Gastroesophageal sphincter (tissue), 4 donors: ENCODE measurements around the gene ANXA7. TPM values are rescaled to one million over a fixed set of nuclear protein-coding genes. Genes with fewer than 3 reads are reported as not detected.

Experiments used
- ATAC-seq: fragments of 150-250 bp; one replicate; pipeline ENCODE4 v1.9.1; 2016; ENCODE audit warnings: mild to moderate bottlenecking, moderate library complexity
- H3K27ac ChIP-seq, 4 donors: fragments of 200-600 bp; sonication (generic) in 3 of 4; 1 replicate in 3 of 4; 2 replicates in 1 of 4; pipeline ENCODE4 v1.5.1; 2016 to 2019
- H3K27me3 ChIP-seq: fragments of 200-600 bp; sonication (generic); one replicate; pipeline ENCODE4 v1.5.1; 2019
- H3K36me3 ChIP-seq, 2 donors: fragments of 200-600 bp; sonication (generic); one replicate each; pipeline ENCODE4 v1.5.1; 2019; ENCODE audit warnings: control low read depth in 1 of 2
- H3K4me1 ChIP-seq, 3 donors: fragments of 200-600 bp; sonication (generic); 1 replicate in 2 of 3; 2 replicates in 1 of 3; pipeline ENCODE4 v1.5.1; 2016 to 2019; ENCODE audit warnings: control low read depth in 2 of 3
- H3K4me3 ChIP-seq, 2 donors: fragments of 200-600 bp; sonication (generic); one replicate each; pipeline ENCODE4 v1.5.1; 2019; ENCODE audit warnings: mild to moderate bottlenecking in 1 of 2, moderate library complexity in 1 of 2
- H3K9me3 ChIP-seq, 3 donors: fragments of 200-600 bp; sonication (generic); one replicate each; pipeline ENCODE4 v1.5.1; 2017 to 2019; ENCODE audit warnings: control low read depth in 2 of 3
- EP300 ChIP-seq: sonication (generic); formaldehyde crosslinking; IDR thresholded peaks from one replicate; pipeline ENCODE4 v1.6.1; 2017; ENCODE audit warnings: antibody characterized with exemption, mild to moderate bottlenecking
- POLR2A ChIP-seq, 2 donors: fragments of 450-650 bp; IDR thresholded peaks; one replicate each; pipeline ENCODE4 v1.6.1; 2017; ENCODE audit warnings: antibody characterized with exemption in 2 of 2, mild to moderate bottlenecking in 2 of 2, moderate library complexity in 1 of 2
- POLR2AphosphoS5 ChIP-seq: sonication (generic); formaldehyde crosslinking; IDR thresholded peaks from one replicate; pipeline ENCODE4 v1.6.1; 2017; ENCODE audit warnings: antibody characterized with exemption
- whole genome bisulfite sequencing, 2 donors: methylation state at CpG; one replicate each; pipeline ENCODE4 v1.1.5; 2018; ENCODE audit warnings: low coverage in 1 of 2; 5-methylcytosine and 5-hydroxymethylcytosine counted together
- total RNA-seq, 4 donors: library from RNA; depleted of rRNA; stranded (reverse); fragments of >200 nt; gene quantifications; one replicate each; pipeline ENCODE4 v1.1.0, GENCODE V29; 2016
- TF ChIP-seq, protein P1 (sequence below), 4 experiments: fragments of 200-600 bp in 2 of 4; fragments of 450-650 bp in 2 of 4; sonication (generic) in 1 of 4; IDR thresholded peaks; one replicate each; pipeline ENCODE4 v1.5.1; 2017 to 2019; ENCODE audit warnings: antibody characterized with exemption in 4 of 4, mild to moderate bottlenecking in 2 of 4, moderate library complexity in 2 of 4

The ANXA7 gene
- total RNA-seq, 4 donors from 2014 or later: 119 to 144 (median 131) TPM

DNA sequence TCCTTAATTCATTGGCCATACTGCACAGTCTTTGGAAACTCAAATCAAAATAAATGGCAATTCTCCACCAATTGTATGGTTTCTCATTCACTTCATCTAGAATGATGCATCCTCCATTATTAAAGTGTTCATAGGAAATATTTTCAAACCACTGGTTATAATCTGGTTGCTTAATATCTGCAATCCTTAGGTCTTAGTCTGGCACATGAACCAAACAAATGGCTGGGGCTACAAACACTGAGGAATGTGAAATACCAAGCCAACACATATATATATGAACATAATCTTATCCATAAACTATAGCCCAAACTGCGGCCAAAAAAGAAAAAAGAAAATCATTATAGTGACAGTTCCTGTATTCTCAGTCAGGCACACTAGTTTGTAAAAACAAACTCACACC lies 25.2 kb upstream of the ANXA7 start:
- TF ChIP-seq, protein P1, sequence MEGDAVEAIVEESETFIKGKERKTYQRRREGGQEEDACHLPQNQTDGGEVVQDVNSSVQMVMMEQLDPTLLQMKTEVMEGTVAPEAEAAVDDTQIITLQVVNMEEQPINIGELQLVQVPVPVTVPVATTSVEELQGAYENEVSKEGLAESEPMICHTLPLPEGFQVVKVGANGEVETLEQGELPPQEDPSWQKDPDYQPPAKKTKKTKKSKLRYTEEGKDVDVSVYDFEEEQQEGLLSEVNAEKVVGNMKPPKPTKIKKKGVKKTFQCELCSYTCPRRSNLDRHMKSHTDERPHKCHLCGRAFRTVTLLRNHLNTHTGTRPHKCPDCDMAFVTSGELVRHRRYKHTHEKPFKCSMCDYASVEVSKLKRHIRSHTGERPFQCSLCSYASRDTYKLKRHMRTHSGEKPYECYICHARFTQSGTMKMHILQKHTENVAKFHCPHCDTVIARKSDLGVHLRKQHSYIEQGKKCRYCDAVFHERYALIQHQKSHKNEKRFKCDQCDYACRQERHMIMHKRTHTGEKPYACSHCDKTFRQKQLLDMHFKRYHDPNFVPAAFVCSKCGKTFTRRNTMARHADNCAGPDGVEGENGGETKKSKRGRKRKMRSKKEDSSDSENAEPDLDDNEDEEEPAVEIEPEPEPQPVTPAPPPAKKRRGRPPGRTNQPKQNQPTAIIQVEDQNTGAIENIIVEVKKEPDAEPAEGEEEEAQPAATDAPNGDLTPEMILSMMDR (IDR thresholded peaks at IDR 0.05): no peak
- TF ChIP-seq POLR2A (IDR thresholded peaks at IDR 0.05): no peak
- TF ChIP-seq POLR2AphosphoS5: no peak
- TF ChIP-seq EP300: no peak
- no peak for ATAC-seq
- H3K4me3 ChIP-seq: no peak overlapping the region
- H3K9me3 ChIP-seq: no peaks in the 10 kb centered on the region
- no peak overlapping the region for H3K27ac ChIP-seq
- H3K27me3 ChIP-seq: no peaks in the 10 kb centered on the region
- 67 to 91% methylated on average over 1 of the region's 1 CpG for WGBS, 2 donors
- H3K36me3 ChIP-seq: peaks cover 0 to 44% of the 10 kb centered on the region in 2 donors
- H3K4me1 ChIP-seq: peaks cover 0 to 14% (median 2%) of the 10 kb centered on the region in 3 donors

DNA sequence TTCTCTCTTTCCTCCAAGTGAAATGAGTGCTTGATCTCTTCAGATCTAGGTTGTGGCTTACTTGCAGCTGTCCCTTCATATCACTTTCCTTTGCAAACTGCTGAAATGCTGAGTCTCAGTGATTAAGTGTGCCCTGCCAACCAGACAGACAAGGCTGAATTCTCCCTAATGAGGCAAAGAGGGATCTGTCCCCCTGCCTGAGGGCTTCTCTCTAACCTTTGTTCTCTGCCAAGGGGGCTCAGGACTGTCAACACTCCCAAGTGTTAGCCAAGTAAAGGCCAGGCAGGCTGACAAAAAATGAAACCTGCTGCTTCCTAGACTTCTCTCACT lies 19.6 kb upstream of the ANXA7 start, which contains the start of gene MSS51:
Gene MSS51 (minus strand): TSS at position 24 of the 330 bp plus-strand sequence. CDS start 5,277 bp downstream, outside the sequence.
- no peak for ATAC-seq

DNA sequence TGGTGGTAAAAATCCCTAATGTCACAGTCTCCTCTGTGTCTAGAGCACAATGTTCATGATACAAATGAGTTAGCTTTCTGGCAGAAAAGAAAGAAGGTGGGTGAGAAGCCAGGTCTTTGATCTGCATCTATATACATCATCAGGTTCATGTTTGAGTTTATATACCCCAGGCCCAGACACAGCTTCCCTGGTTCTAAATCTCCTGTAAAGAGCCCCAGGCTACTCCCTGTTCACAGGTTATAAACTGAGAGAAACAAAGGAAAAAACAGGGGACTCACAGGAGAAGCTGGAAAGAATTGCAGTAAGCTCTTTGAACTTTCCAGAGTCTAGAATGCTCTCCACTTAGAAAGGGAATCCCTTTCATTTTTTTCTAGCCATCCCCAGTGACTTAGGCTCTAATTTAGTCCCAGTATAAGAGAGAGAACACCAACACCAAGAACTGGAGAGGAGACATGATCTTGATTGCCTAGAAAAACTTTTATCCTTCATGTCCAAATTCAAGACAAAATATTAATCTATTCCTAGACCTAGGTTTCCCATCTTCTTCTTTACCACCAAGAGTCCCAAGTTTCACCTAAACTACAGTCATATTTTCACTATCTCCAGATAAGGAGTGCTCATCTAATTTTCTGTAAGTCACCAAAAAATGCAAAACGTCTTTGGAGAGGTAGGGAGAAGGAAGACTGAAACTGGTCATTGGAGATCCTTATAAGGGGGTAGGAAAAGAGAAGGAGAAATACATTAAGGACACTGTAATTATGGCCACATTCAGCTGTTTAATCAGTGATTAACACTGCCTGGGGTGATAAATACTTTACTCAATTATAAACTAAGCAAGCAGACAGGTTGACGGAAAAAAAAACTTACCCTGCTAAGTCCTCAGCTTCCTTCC lies 19.0 kb upstream of the ANXA7 start:
- WGBS, 2 donors: 54 to 59% methylated on average over 2 of the region's 2 CpGs
- no peak for ATAC-seq
- no peak overlapping the region for H3K27ac ChIP-seq
- H3K36me3 ChIP-seq: peaks cover 0 to 58% of the 10 kb centered on the region in 2 donors
- H3K27me3 ChIP-seq: no peaks in the 10 kb centered on the region
- H3K4me1 ChIP-seq: no peaks in the 10 kb centered on the region
- no peak overlapping the region for H3K4me3 ChIP-seq
- TF ChIP-seq POLR2AphosphoS5 (no peak), POLR2A (IDR thresholded peaks at IDR 0.05) (no peak), EP300 (no peak)
- TF ChIP-seq, protein P1 (IDR thresholded peaks at IDR 0.05): no peak
- no peaks in the 10 kb centered on the region for H3K9me3 ChIP-seq

More for the DNA sequence above, 19.6 kb upstream of the ANXA7 start, which contains the start of gene MSS51:
- Histone ChIP-seq H3K9me3 (no peaks in the 10 kb centered on the region), H3K4me1 (no peaks in the 10 kb centered on the region), H3K27me3 (no peaks in the 10 kb centered on the region), H3K36me3 (peaks cover 0 to 58% of the 10 kb centered on the region in 2 donors), H3K4me3 (no peak within 1 kb of the TSS), H3K27ac (no peak within 1 kb of the TSS)
- TF ChIP-seq POLR2AphosphoS5 (no peak), EP300 (no peak), POLR2A (IDR thresholded peaks at IDR 0.05) (no peak)
- TF ChIP-seq, protein P1 (IDR thresholded peaks at IDR 0.05): no peak

DNA sequence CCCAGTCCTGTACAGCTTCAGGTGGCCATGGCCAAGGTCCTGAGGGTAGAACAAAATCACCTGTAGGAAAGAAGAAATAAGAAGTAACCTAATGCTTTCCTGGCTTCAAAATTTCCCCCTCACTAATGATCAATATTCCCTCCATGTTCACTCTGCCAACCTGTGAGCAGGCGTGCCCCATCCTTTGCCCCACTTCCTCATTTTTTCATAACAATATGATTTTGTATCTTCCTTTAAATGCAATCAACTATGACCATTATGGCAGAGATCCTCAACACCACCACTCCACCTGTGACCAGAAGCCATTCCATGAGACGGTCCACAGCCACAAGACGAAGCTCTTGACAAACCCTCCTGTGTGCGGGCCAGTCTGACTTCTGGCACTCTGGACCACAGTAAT lies 12.5 kb upstream of the ANXA7 start:
- TF ChIP-seq, protein P1 (IDR thresholded peaks at IDR 0.05): no peak
- TF ChIP-seq POLR2AphosphoS5 (no peak), POLR2A (IDR thresholded peaks at IDR 0.05) (no peak), EP300 (no peak)
- WGBS, 2 donors: 96 to 100% methylated on average over 1 to 4 of the region's 4 CpGs
- Histone ChIP-seq H3K4me3 (no peak overlapping the region), H3K27ac (no peak overlapping the region), H3K36me3 (peaks cover 0 to 80% of the 10 kb centered on the region in 2 donors), H3K9me3 (no peaks in the 10 kb centered on the region), H3K4me1 (no peaks in the 10 kb centered on the region), H3K27me3 (no peaks in the 10 kb centered on the region)
- ATAC-seq: no peak

DNA sequence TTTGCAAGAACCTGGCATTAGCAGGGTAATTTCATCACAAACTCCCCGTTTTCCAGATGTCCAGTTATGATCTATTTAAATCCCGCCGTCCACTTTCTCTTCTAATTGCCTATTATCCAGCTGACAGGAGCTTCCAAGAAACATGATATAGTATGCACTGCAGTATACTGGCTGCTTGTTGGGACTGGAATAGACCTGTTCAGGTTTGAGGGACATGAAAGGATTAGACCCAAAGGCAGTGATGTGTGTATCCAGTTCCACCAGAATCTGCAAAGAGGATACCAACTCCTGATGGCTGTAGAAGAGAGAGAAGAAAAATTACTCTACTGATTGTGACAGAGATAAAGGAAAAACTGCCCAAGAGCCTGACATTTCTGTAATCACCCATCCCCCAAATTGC lies 10.6 kb upstream of the ANXA7 start:
- TF ChIP-seq POLR2A (IDR thresholded peaks at IDR 0.05): no peak
- TF ChIP-seq, protein P1 (IDR thresholded peaks at IDR 0.05): no peak
- TF ChIP-seq EP300: no peak
- no peak for TF ChIP-seq POLR2AphosphoS5
- ATAC-seq: no peak
- Histone ChIP-seq H3K27ac (no peak overlapping the region), H3K27me3 (no peaks in the 10 kb centered on the region), H3K9me3 (no peaks in the 10 kb centered on the region), H3K4me3 (no peak overlapping the region), H3K4me1 (no peaks in the 10 kb centered on the region), H3K36me3 (peaks cover 0 to 76% of the 10 kb centered on the region in 2 donors)
- WGBS, 2 donors: 80 to 93% methylated on average over 2 to 3 of the region's 3 CpGs
